K562 (cell line): ENCODE data around the gene DAZAP1. TPM values are rescaled to one million over a fixed set of nuclear protein-coding genes. Genes with fewer than 3 reads are reported as not detected.

ENCODE experiments used
- BRF1 ChIP-seq: IDR thresholded peaks from 3 replicates; pipeline ENCODE4 v1.6.1; 2011; ENCODE audit warnings: borderline replicate concordance, mild to moderate bottlenecking; ENCODE audit not compliant: insufficient read length; ENCODE audit errors: extremely low read depth
- IFI16 ChIP-seq: fragments of 250-450 bp; sonication (Bioruptor Pico); IDR thresholded peaks from 2 replicates; pipeline ENCODE4 v2.1.2; 2022; ENCODE audit warnings: mild to moderate bottlenecking, inconsistent platforms
- KAT7 ChIP-seq: sonication (generic); formaldehyde crosslinking; IDR thresholded peaks from 2 replicates; pipeline ENCODE4 v1.8.0; 2022; ENCODE audit warnings: missing genetic modification reagents, mild to moderate bottlenecking, borderline replicate concordance
- KLF16 ChIP-seq: IDR thresholded peaks from 2 replicates; pipeline ENCODE4 v1.6.1; 2016; ENCODE audit warnings: antibody characterized with exemption
- MAX ChIP-seq: sonication (generic); formaldehyde crosslinking; IDR thresholded peaks from 2 replicates; pipeline ENCODE4 v1.9.0; 2022; ENCODE audit warnings: mild to moderate bottlenecking, missing genetic modification reagents
- MEF2A ChIP-seq: IDR thresholded peaks from 2 replicates; pipeline ENCODE4 v1.6.1; 2011; ENCODE audit warnings: low read depth, mild to moderate bottlenecking, low read length, moderate library complexity; ENCODE audit not compliant: control insufficient read depth
- PATZ1 ChIP-seq: fragments of 250-450 bp; sonication (Bioruptor Pico); IDR thresholded peaks from 2 replicates; pipeline ENCODE4 v1.5.0; 2020; ENCODE audit warnings: mild to moderate bottlenecking, borderline replicate concordance
- RBM34 ChIP-seq: fragments of 200-400 bp; formaldehyde crosslinking; IDR thresholded peaks from 2 replicates; pipeline ENCODE4 v1.6.1; 2018; ENCODE audit warnings: low read length, borderline replicate concordance; ENCODE audit not compliant: insufficient read depth
- RCOR1 ChIP-seq, 2 experiments: IDR thresholded peaks; 2 replicates each; pipeline ENCODE4 v1.6.1; 2012; ENCODE audit warnings: low read depth in 2 of 2, low read length in 2 of 2, borderline replicate concordance in 1 of 2, improper control_type of control experiment in 1 of 2
- SAFB ChIP-seq: fragments of 200-400 bp; formaldehyde crosslinking; IDR thresholded peaks from 2 replicates; pipeline ENCODE4 v1.6.1; 2017; ENCODE audit warnings: low read depth, low read length, borderline replicate concordance
- THAP12 ChIP-seq: fragments of 250-450 bp; sonication (Bioruptor Pico); IDR thresholded peaks from 2 replicates; pipeline ENCODE4 v1.9.0; 2021; ENCODE audit warnings: mild to moderate bottlenecking, inconsistent platforms
- THRB ChIP-seq: fragments of 450-650 bp; formaldehyde crosslinking; conservative IDR thresholded peaks from 2 replicates; pipeline ENCODE4 v1.4.0; 2022; ENCODE audit warnings: mild to moderate bottlenecking, missing genetic modification characterization
- polyA plus RNA-seq, 8 experiments: library from polyadenylated mRNA; depleted of rRNA in 4 of 8; stranded (reverse) in 5 of 8; unstranded in 3 of 8; fragments of >200 nt; fragmentation: Nextera tagmentation in 2 of 8; fragmentation: Illumina TruSeq in 1 of 8; extraction: Ambion mirVana in 2 of 8; extraction: Trizol in 1 of 8; gene quantifications; 2 replicates each; pipeline versions ENCODE4 v1.2.1 to v1.2.3, GENCODE V29; 2011 to 2014; ENCODE audit warnings: inconsistent platforms in 1 of 8, missing spikeins in 1 of 8
- total RNA-seq, 7 experiments: library from RNA; depleted of rRNA in 6 of 7; stranded (reverse); fragments of >200 nt in 6 of 7; fragmentation: Illumina TruSeq in 2 of 7; extraction: Trizol in 2 of 7; gene quantifications; 2 replicates each; pipeline versions ENCODE4 v1.2.1 to v1.2.3, GENCODE V29; 2011 to 2021; ENCODE audit warnings: low replicate concordance in 1 of 7

DAZAP1 gene
- total and polyA plus RNA-seq, 9 of the 15 experiments (the other 6 are each of a cell fraction or from before 2014, with no cell fraction given) = 10.8 to 289 (median 142) TPM

- no peak for TF ChIP-seq THRB (CRISPR knock-in tag)
- TF ChIP-seq MEF2A = no peak
- TF ChIP-seq PATZ1 (CRISPR knock-in tag) = no peak
- no peak for TF ChIP-seq KLF16
- no peak for TF ChIP-seq RBM34
- TF ChIP-seq THAP12 (CRISPR knock-in tag) = no peak
- peak; percentile 43 to 66; a peak in 3 of 4 replicates for TF ChIP-seq RCOR1 (IDR thresholded peaks at IDR 0.05; ENCODE audit: borderline replicate concordance in 1 of 2, low read depth in 2 of 2, low read length in 2 of 2)
- no peak for TF ChIP-seq KAT7 (CRISPR knock-in tag)
- TF ChIP-seq IFI16 (CRISPR knock-in tag) = no peak
- no peak for TF ChIP-seq SAFB
- no peak for TF ChIP-seq BRF1
- TF ChIP-seq MAX (CRISPR knock-in tag) = 0 out of 2 replicates have a peak, but pooled peaks have one; percentile 11
These were observed 9.5 kb upstream of the DAZAP1 start (continued) for GRCh38 chr19:1397838-1398237.
